IMR-90 (cell line): ENCODE results near the gene TPX2. TPM values are rescaled to one million over a fixed set of nuclear protein-coding genes. Genes with fewer than 3 reads are reported as not detected.
A peak's percentile ranks its signal among the peaks of the same experiment; 100 is the strongest.

ENCODE experiments used
- ATAC-seq: fragments of 200-7000 bp; cut with Tn5 transposase; 2 replicates; pipeline ENCODE4 v1.9.1; 2020; ENCODE audit warnings: low read depth, mild to moderate bottlenecking, moderate library complexity
- BruUV-seq: library from RNA; stranded (reverse); fragments of 400-500 nt; replicated peaks from 2 replicates; lab custom pipeline; 2021; lab: Mats Ljungman, UMichigan
- CTCF ChIA-PET: fragments of 300-600 bp; formaldehyde crosslinking; extraction: SDS; loops from one replicate; lab custom pipeline; 2021; ENCODE audit warnings: antibody characterized with exemption; lab: Yijun Ruan, JAX
- POLR2A ChIA-PET: fragments of 300-600 bp; sonication (Branson Sonifier 250); formaldehyde crosslinking; loops from one replicate; lab custom pipeline; 2022; ENCODE audit warnings: antibody characterized with exemption; ENCODE audit not compliant: unreplicated experiment; lab: Charles Lee
- DNase-seq: peaks from one replicate; pipeline ENCODE4 v3.0.0; 2013
- H2AFZ ChIP-seq: replicated peaks from 2 replicates; pipeline ENCODE3; 2013; ENCODE audit warnings: low read length, mild to moderate bottlenecking; ENCODE audit not compliant: poor library complexity
- H2AK5ac ChIP-seq: 2 replicates; pipeline ENCODE4 v1.6.1; 2013; ENCODE audit warnings: low read depth, low read length, inconsistent platforms
- H2AK9ac ChIP-seq: replicated peaks from 2 replicates; pipeline ENCODE3; 2013; ENCODE audit warnings: mild to moderate bottlenecking, low read depth, low read length, moderate library complexity; ENCODE audit not compliant: poor library complexity
- H2BK120ac ChIP-seq: 2 replicates; pipeline ENCODE4 v1.6.1; 2013; ENCODE audit warnings: low read depth, low read length, inconsistent platforms
- H2BK15ac ChIP-seq: 3 replicates; pipeline ENCODE4 v1.6.1; 2013; ENCODE audit warnings: low read depth, low read length, inconsistent platforms
- H2BK20ac ChIP-seq: 2 replicates; pipeline ENCODE4 v1.6.1; 2013; ENCODE audit warnings: low read depth, mild to moderate bottlenecking, inconsistent platforms, low read length, moderate library complexity
- H2BK5ac ChIP-seq: 2 replicates; pipeline ENCODE4 v1.6.1; 2013; ENCODE audit warnings: mild to moderate bottlenecking, low read depth, low read length, inconsistent platforms; ENCODE audit not compliant: poor library complexity, severe bottlenecking
- H3K14ac ChIP-seq: replicated peaks from 2 replicates; pipeline ENCODE4 v1.6.1; 2013; ENCODE audit warnings: low read depth, low read length, inconsistent platforms
- H3K18ac ChIP-seq: 2 replicates; pipeline ENCODE4 v1.6.1; 2013; ENCODE audit warnings: low read depth, low read length, control low read depth
- H3K23ac ChIP-seq: 2 replicates; pipeline ENCODE4 v1.6.1; 2013; ENCODE audit warnings: low read depth, low read length, inconsistent platforms
- H3K27ac ChIP-seq: 2 replicates; pipeline ENCODE4 v1.5.1; 2013; ENCODE audit warnings: mild to moderate bottlenecking, control low read depth, low read length; ENCODE audit not compliant: insufficient read depth
- H3K27me3 ChIP-seq: 2 replicates; pipeline ENCODE4 v1.6.1; 2013; ENCODE audit warnings: low read length; ENCODE audit not compliant: control insufficient read depth, insufficient read depth
- H3K36me3 ChIP-seq: 2 replicates; pipeline ENCODE4 v1.6.1; 2013; ENCODE audit warnings: low read length, mixed read lengths; ENCODE audit not compliant: control insufficient read depth, insufficient read depth
- H3K4ac ChIP-seq: 2 replicates; pipeline ENCODE4 v1.6.1; 2013; ENCODE audit warnings: low read depth, low read length, inconsistent platforms
- H3K4me1 ChIP-seq: 2 replicates; pipeline ENCODE4 v1.6.1; 2013; ENCODE audit warnings: low read length, mixed read lengths; ENCODE audit not compliant: control insufficient read depth, insufficient read depth
- H3K4me2 ChIP-seq: 2 replicates; pipeline ENCODE4 v1.6.1; 2013; ENCODE audit warnings: low read depth, mild to moderate bottlenecking, control low read depth, low read length, moderate library complexity
- H3K4me3 ChIP-seq: 2 replicates; pipeline ENCODE4 v1.5.1; 2013; ENCODE audit warnings: low read depth, mild to moderate bottlenecking, control low read depth, low read length, moderate library complexity; ENCODE audit not compliant: insufficient read depth
- H3K56ac ChIP-seq: 2 replicates; pipeline ENCODE4 v1.6.1; 2013; ENCODE audit warnings: low read length, inconsistent platforms; ENCODE audit not compliant: insufficient read depth; ENCODE audit errors: extremely low read depth
- H3K79me1 ChIP-seq, 2 experiments: 2 replicates each; pipeline ENCODE4 v1.6.1; 2013; ENCODE audit warnings: low read length in 2 of 2, inconsistent platforms in 1 of 2, low read depth in 1 of 2
- H3K9ac ChIP-seq: 2 replicates; pipeline ENCODE4 v1.6.1; 2013; ENCODE audit warnings: low read depth, low read length, control low read depth
- H3K9me1 ChIP-seq: 2 replicates; pipeline ENCODE4 v1.6.1; 2013; ENCODE audit warnings: low read length, inconsistent platforms; ENCODE audit not compliant: insufficient read depth
- H3K9me3 ChIP-seq: 2 replicates; pipeline ENCODE4 v1.6.1; 2013; ENCODE audit warnings: low read length; ENCODE audit not compliant: control insufficient read depth, insufficient read depth
- H4K20me1 ChIP-seq: 2 replicates; pipeline ENCODE4 v1.6.1; 2013; ENCODE audit warnings: low read length, inconsistent platforms; ENCODE audit not compliant: insufficient read depth
- H4K5ac ChIP-seq: 2 replicates; pipeline ENCODE4 v1.6.1; 2013; ENCODE audit warnings: mild to moderate bottlenecking, low read depth, low read length, control low read depth
- H4K8ac ChIP-seq, 2 experiments: 2 replicates each; pipeline ENCODE4 v1.6.1; 2013; ENCODE audit warnings: low read depth in 2 of 2, low read length in 2 of 2, control low read depth in 1 of 2, inconsistent platforms in 1 of 2
- H4K91ac ChIP-seq: 2 replicates; pipeline ENCODE4 v1.6.1; 2013; ENCODE audit warnings: low read depth, low read length, inconsistent platforms; ENCODE audit not compliant: insufficient read depth
- CEBPB ChIP-seq: IDR thresholded peaks from 2 replicates; pipeline ENCODE4 v1.6.1; 2012; ENCODE audit warnings: low read depth, low read length, improper control_type of control experiment
- MAZ ChIP-seq: IDR thresholded peaks from 2 replicates; pipeline ENCODE4 v1.6.1; 2012; ENCODE audit warnings: low read depth, mild to moderate bottlenecking, low read length, improper control_type of control experiment, moderate library complexity, borderline replicate concordance
- POLR2A ChIP-seq: IDR thresholded peaks from 2 replicates; pipeline ENCODE4 v1.6.1; 2012; ENCODE audit warnings: mild to moderate bottlenecking, low read depth, low read length
- SMC3 ChIP-seq: fragments of 150-350 bp; IDR thresholded peaks from 2 replicates; pipeline ENCODE4 v1.6.1; 2016; ENCODE audit warnings: low read depth, mild to moderate bottlenecking, antibody characterized with exemption, low read length, moderate library complexity
- WGBS, 2 experiments: methylation state at CpG; one replicate each; pipeline versions ENCODE4 v1.1.5 to v1.1.7; 2013; ENCODE audit warnings: missing lambda C conversion rate in 2 of 2; ENCODE audit not compliant: insufficient read length in 1 of 2; ENCODE audit errors: extremely low coverage in 2 of 2; 5-methylcytosine and 5-hydroxymethylcytosine counted together
- dilution Hi-C: fragments of 300-500 bp; cut with HindIII; formaldehyde crosslinking; loops from one replicate; pipeline ENCODE4 v1.14.3; 2018; ENCODE audit warnings: low sequenced_read_pairs; ENCODE audit not compliant: unreplicated experiment
- in situ Hi-C: fragments of 300-500 bp; cut with MboI; formaldehyde crosslinking; loops from 3 replicates; pipeline ENCODE4 v1.14.3; 2019; ENCODE audit warnings: low sequenced_read_pairs, inconsistent platforms, mixed read lengths
- intact Hi-C: fragments of 100-400 bp; cut with micrococcal nuclease; formaldehyde crosslinking; loops from 2 replicates; pipeline ENCODE4 v1.10.0; 2022
- polyA plus RNA-seq, 3 experiments: library from polyadenylated mRNA; depleted of rRNA; stranded (reverse); fragments of >200 nt; gene quantifications; 2 replicates each; pipeline ENCODE4 v1.2.3, GENCODE V29; 2012; ENCODE audit warnings: low replicate concordance in 1 of 3
- total RNA-seq: library from RNA; depleted of rRNA; stranded (reverse); fragments of >200 nt; gene quantifications from 2 replicates; pipeline ENCODE4 v1.2.3, GENCODE V29; 2012

Gene TPX2
- total and polyA plus RNA-seq, 2 of the 4 experiments (the other 2 are of a cell fraction): 28.5 to 72.2 TPM

DNA sequence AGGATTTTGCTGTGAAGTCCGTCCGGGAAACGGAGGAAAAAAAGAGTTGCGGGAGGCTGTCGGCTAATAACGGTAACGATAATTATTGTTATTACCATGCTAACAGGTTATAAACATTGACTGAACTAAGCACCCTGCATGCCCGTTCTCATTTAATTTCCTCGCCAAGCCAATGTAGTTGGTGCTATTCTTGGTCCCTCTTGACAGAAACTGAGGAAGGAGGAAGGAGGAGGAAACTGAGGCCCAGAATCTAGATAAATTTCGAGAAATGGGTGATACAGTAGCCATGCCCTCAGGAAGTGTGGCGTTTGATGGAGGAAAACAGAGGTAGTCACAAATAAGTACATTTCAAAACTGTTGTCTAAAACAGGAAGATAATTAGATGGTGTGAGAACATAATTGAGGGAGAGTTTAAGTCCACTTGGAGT, 474 bp downstream of the TPX2 start (continued):
- TF ChIP-seq MAZ (no peak), SMC3 (no peak), CEBPB (no peak)

GRCh38 chr20:31740208-31740607, 1.1 kb downstream of the TPX2 start:
- TF ChIP-seq POLR2A: no peak
- peak; percentile 71 for TF ChIP-seq CEBPB
- no peak overlapping the region for H4K91ac ChIP-seq
- H3K9me1 ChIP-seq: no peaks in the 10 kb centered on the region
- H4K5ac ChIP-seq: peak overlapping the region; percentile 65; the same call in 1 of the 2 replicates
- peaks cover 3% of the 10 kb centered on the region; the same call in 1 of the 2 replicates for H3K4me1 ChIP-seq
- H3K9me3 ChIP-seq: no peaks in the 10 kb centered on the region
- intact Hi-C loops: no loop called here
- H3K18ac ChIP-seq: 0 out of 2 replicates have a peak overlapping the region, but pooled peaks have one; percentile 20
- H3K79me1 ChIP-seq: peaks cover 7 to 24% of the 10 kb centered on the region in 2 experiments; a peak in 3 of 4 replicates
- dilution Hi-C loops: no loop called here
- no peaks in the 10 kb centered on the region; the same call in 1 of the 2 replicates for H3K36me3 ChIP-seq
- no CpG with 5 or more reads among the region's 1 CpG for WGBS, 2 experiments
- no peak overlapping the region for H3K4ac ChIP-seq
- H3K4me2 ChIP-seq: peak overlapping the region; percentile 96
- H3K14ac ChIP-seq: 0 out of 2 replicates have a peak overlapping the region, but pooled peaks have one; percentile 10
- no peak overlapping the region for H2AFZ ChIP-seq
- peak overlapping the region; percentile 83; the same call in 1 of the 2 replicates for H3K23ac ChIP-seq
- H3K9ac ChIP-seq: peak overlapping the region; percentile 69; the same call in 1 of the 2 replicates
- H2AK9ac ChIP-seq: no peak overlapping the region
- 0 out of 2 replicates have a peak overlapping the region, but pooled peaks have one; percentile 5 for H2BK20ac ChIP-seq
- in situ Hi-C loops: no loop called here
- no peak overlapping the region for H3K27ac ChIP-seq
- DNase-seq: peak; percentile 80
- no peak overlapping the region for H3K56ac ChIP-seq
- H4K8ac ChIP-seq: peak overlapping the region in 1 of 2 experiments; percentile 53; a peak in 3 of 4 replicates
- POLR2A ChIA-PET: no interaction called here
- no peaks in the 10 kb centered on the region for H4K20me1 ChIP-seq
- BruUV-seq: TSS peak; percentile 54
- CTCF ChIA-PET: interaction anchor here (1.0 kb wide), 1 partner anchor 14 kb away, joined by 3 read pairs; no protein-coding TSS in a partner anchor
- H3K27me3 ChIP-seq: no peaks in the 10 kb centered on the region
- H2BK120ac ChIP-seq: 0 out of 2 replicates have a peak overlapping the region, but pooled peaks have one; percentile 4
- H2BK15ac ChIP-seq: no peak overlapping the region
- 0 out of 2 replicates have a peak overlapping the region, but pooled peaks have one; percentile 0 for H2AK5ac ChIP-seq
- no peak for ATAC-seq
- peak overlapping the region; percentile 33; the same call in 1 of the 2 replicates for H3K4me3 ChIP-seq
- peak overlapping the region; percentile 64 for H2BK5ac ChIP-seq
